Osteoblast (primary cell): ENCODE results near the gene PCDHA13. TPM values are rescaled to one million over a fixed set of nuclear protein-coding genes. Genes with fewer than 3 reads are reported as not detected.
"Not testable (repeated sequence)": the region's sequence is repeated elsewhere in the genome, so short reads cannot be mapped to it uniquely, and the experiment has no call there.

Source experiments
- DNase-seq: peaks from one replicate; pipeline ENCODE4 v3.0.0; 2011; ENCODE audit warnings: low spot score, mixed read lengths; ENCODE audit not compliant: insufficient read length; ENCODE audit errors: missing footprints
- H2AFZ ChIP-seq: 2 replicates; pipeline ENCODE4 v1.6.0; 2011; ENCODE audit warnings: mild to moderate bottlenecking, low read length
- H3K27ac ChIP-seq: 2 replicates; pipeline ENCODE4 v1.5.1; 2011; ENCODE audit warnings: mild to moderate bottlenecking, low read depth, low read length, moderate library complexity
- H3K27me3 ChIP-seq: 2 replicates; pipeline ENCODE4 v1.6.0; 2012; ENCODE audit warnings: mild to moderate bottlenecking, control low read depth, inconsistent platforms, low read length, moderate library complexity; ENCODE audit not compliant: insufficient read depth
- H3K36me3 ChIP-seq: 2 replicates; pipeline ENCODE4 v1.5.1; 2011; ENCODE audit warnings: mild to moderate bottlenecking, low read length, control low read depth, moderate library complexity; ENCODE audit not compliant: insufficient read depth
- H3K4me1 ChIP-seq: 2 replicates; pipeline ENCODE4 v1.5.1; 2011; ENCODE audit warnings: mild to moderate bottlenecking, low read length, control low read depth, moderate library complexity; ENCODE audit not compliant: insufficient read depth
- H3K4me2 ChIP-seq: 2 replicates; pipeline ENCODE4 v1.6.0; 2011; ENCODE audit warnings: mild to moderate bottlenecking, low read length; ENCODE audit not compliant: insufficient read depth
- H3K4me3 ChIP-seq: fragments of 200-600 bp; sonication (generic); 3 replicates; pipeline ENCODE4 v1.5.1; 2012; ENCODE audit warnings: mild to moderate bottlenecking, low read length, inconsistent platforms; ENCODE audit not compliant: insufficient read depth
- H3K79me2 ChIP-seq: 2 replicates; pipeline ENCODE4 v1.6.0; 2012; ENCODE audit warnings: mild to moderate bottlenecking, low read length, control low read depth, inconsistent platforms; ENCODE audit not compliant: insufficient read depth
- H3K9me3 ChIP-seq: 2 replicates; pipeline ENCODE4 v1.5.1; 2011; ENCODE audit warnings: low read depth, low read length, control low read depth
- H4K20me1 ChIP-seq: 2 replicates; pipeline ENCODE4 v1.6.0; 2012; ENCODE audit warnings: mild to moderate bottlenecking, low read length, control low read depth; ENCODE audit not compliant: insufficient read depth
- total RNA-seq: library from RNA; depleted of rRNA; stranded (reverse); fragments of >200 nt; gene quantifications from 2 replicates; pipeline ENCODE4 v1.2.3, GENCODE V29; 2012
- TF ChIP-seq, protein P1 (sequence below): IDR thresholded peaks from 2 replicates; pipeline ENCODE4 v1.5.1; 2011; ENCODE audit warnings: mild to moderate bottlenecking, low read depth, low read length, moderate library complexity; ENCODE audit errors: extremely low read depth

The PCDHA13 gene
- total RNA-seq, 1 donor: under 0.01 TPM

DNA sequence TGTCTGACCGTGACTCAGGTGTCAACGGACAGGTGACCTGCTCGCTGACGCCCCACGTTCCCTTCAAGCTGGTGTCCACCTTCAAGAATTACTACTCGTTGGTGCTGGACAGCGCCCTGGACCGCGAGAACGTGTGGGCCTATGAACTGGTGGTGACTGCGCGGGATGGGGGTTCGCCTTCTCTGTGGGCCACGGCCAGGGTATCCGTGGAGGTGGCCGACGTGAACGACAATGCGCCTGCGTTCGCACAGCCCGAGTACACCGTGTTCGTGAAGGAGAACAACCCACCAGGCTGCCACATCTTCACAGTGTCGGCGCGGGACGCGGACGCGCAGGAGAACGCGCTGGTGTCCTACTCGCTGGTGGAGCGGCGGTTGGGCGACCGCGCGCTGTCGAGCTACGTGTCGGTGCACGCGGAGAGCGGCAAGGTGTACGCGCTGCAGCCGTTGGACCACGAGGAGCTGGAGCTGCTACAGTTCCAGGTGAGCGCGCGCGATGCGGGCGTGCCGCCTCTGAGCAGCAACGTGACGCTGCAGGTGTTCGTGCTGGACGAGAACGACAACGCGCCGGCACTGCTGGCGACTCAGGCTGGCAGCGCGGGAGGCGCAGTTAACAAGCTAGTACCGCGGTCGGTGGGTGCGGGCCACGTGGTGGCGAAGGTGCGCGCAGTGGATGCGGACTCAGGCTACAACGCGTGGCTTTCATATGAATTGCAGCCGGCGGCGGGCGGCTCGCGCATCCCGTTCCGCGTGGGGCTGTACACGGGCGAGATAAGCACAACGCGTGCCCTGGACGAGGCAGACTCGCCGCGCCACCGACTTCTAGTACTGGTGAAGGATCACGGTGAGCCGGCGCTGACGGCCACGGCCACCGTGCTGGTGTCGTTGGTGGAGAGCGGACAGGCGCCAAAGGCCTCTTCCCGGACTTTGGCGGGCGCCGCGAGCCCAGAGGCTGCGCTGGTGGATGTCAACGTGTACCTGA is 11.4 kb upstream of the PCDHA13 start:
- TF ChIP-seq, protein P1, sequence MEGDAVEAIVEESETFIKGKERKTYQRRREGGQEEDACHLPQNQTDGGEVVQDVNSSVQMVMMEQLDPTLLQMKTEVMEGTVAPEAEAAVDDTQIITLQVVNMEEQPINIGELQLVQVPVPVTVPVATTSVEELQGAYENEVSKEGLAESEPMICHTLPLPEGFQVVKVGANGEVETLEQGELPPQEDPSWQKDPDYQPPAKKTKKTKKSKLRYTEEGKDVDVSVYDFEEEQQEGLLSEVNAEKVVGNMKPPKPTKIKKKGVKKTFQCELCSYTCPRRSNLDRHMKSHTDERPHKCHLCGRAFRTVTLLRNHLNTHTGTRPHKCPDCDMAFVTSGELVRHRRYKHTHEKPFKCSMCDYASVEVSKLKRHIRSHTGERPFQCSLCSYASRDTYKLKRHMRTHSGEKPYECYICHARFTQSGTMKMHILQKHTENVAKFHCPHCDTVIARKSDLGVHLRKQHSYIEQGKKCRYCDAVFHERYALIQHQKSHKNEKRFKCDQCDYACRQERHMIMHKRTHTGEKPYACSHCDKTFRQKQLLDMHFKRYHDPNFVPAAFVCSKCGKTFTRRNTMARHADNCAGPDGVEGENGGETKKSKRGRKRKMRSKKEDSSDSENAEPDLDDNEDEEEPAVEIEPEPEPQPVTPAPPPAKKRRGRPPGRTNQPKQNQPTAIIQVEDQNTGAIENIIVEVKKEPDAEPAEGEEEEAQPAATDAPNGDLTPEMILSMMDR: no peak
- no peaks in the 10 kb centered on the region for H3K9me3 ChIP-seq
- no peak overlapping the region for H3K4me2 ChIP-seq
- no peak overlapping the region for H3K27ac ChIP-seq
- no peaks in the 10 kb centered on the region for H4K20me1 ChIP-seq
- H3K36me3 ChIP-seq: no peaks in the 10 kb centered on the region
- no peak overlapping the region for H3K4me3 ChIP-seq
- no peaks in the 10 kb centered on the region for H3K27me3 ChIP-seq
- H2AFZ ChIP-seq: no peak overlapping the region
- H3K79me2 ChIP-seq: no peaks in the 10 kb centered on the region
- no peaks in the 10 kb centered on the region for H3K4me1 ChIP-seq
- no peak for DNase-seq

- TF ChIP-seq, protein P1: no peak
- H3K27ac ChIP-seq: no peak within 1 kb of the TSS
- DNase-seq: no peak
- H3K4me1 ChIP-seq: no peaks in the 10 kb centered on the region
- no peak within 1 kb of the TSS for H2AFZ ChIP-seq
- no peaks in the 10 kb centered on the region for H4K20me1 ChIP-seq
- no peak within 1 kb of the TSS for H3K4me2 ChIP-seq
- H3K9me3 ChIP-seq: peaks cover 2% of the 10 kb centered on the region
- no peaks in the 10 kb centered on the region for H3K36me3 ChIP-seq
- H3K4me3 ChIP-seq: no peak within 1 kb of the TSS
- H3K27me3 ChIP-seq: no peaks in the 10 kb centered on the region
- no peaks in the 10 kb centered on the region for H3K79me2 ChIP-seq
These were observed 6.5 kb upstream of the PCDHA13 start, which contains the start of gene PCDHA12 for GRCh38 chr5:140875085-140876065. TSS of gene PCDHA12 (plus strand) at chr5:140875308. CDS start at chr5:140875473, 165 bp downstream.

GRCh38 chr5:140876541-140877261 is 5.2 kb upstream of the PCDHA13 start:
- not testable (repeated sequence) for H2AFZ ChIP-seq, DNase-seq, H3K4me3 ChIP-seq, H4K20me1 ChIP-seq, H3K36me3 ChIP-seq, H3K4me1 ChIP-seq, H3K27me3 ChIP-seq, H3K79me2 ChIP-seq, H3K9me3 ChIP-seq, H3K4me2 ChIP-seq, H3K27ac ChIP-seq

GRCh38 chr5:140877262-140877581 is 4.7 kb upstream of the PCDHA13 start:
- H3K4me1 ChIP-seq: no peaks in the 10 kb centered on the region
- no peak overlapping the region for H3K4me2 ChIP-seq
- no peak overlapping the region for H3K27ac ChIP-seq
- H3K79me2 ChIP-seq: no peaks in the 10 kb centered on the region
- no peak overlapping the region for H2AFZ ChIP-seq
- DNase-seq: no peak
- H3K27me3 ChIP-seq: no peaks in the 10 kb centered on the region
- no peaks in the 10 kb centered on the region for H4K20me1 ChIP-seq
- H3K4me3 ChIP-seq: no peak overlapping the region
- H3K9me3 ChIP-seq: peaks cover 2% of the 10 kb centered on the region
- H3K36me3 ChIP-seq: no peaks in the 10 kb centered on the region
- TF ChIP-seq, protein P1: no peak
